ENCODE results near the gene DNAAF9. TPM values are rescaled to one million over a fixed set of nuclear protein-coding genes. Genes with fewer than 3 reads are reported as not detected.

Gene DNAAF9
- total and polyA plus RNA-seq, 2 donors (not counting 3 experiments of a cell fraction or from before 2014, with no cell fraction given): 7.6 to 20.9 TPM

- no peaks in the 10 kb centered on the region for H3K4me1 ChIP-seq (ENCODE audit: control insufficient read depth, extremely low read depth, insufficient read depth, low read length)
- dilution Hi-C loops (cut with MboI; ENCODE audit: extremely low pct_ligation_motif_present, low sequenced_read_pairs): no loop called here
- H3K9me3 ChIP-seq (replicated peaks; ENCODE audit: control insufficient read depth, insufficient read depth, low read length): no peaks in the 10 kb centered on the region
- TF ChIP-seq CTCF (IDR thresholded peaks at IDR 0.05; ENCODE audit: extremely low read depth in 1 of 2, insufficient read depth in 1 of 2, low read depth in 1 of 2, low read length in 2 of 2) (no peak), EZH2 (IDR thresholded peaks at IDR 0.05; ENCODE audit: borderline replicate concordance, low read depth, low read length, severe bottlenecking) (no peak), JUN (IDR thresholded peaks at IDR 0.05; ENCODE audit: borderline replicate concordance, insufficient read depth, insufficient read length, low read depth) (no peak), GATA2 (IDR thresholded peaks at IDR 0.05; ENCODE audit: insufficient read depth, insufficient read length, low read depth, low read length) (no peak), FOS (IDR thresholded peaks at IDR 0.05; ENCODE audit: borderline replicate concordance, insufficient read depth, low read length) (no peak), MYC (IDR thresholded peaks at IDR 0.05; ENCODE audit: low read depth, low read length) (no peak), POLR2A (IDR thresholded peaks at IDR 0.05; ENCODE audit: low read depth, low read length) (no peak), POLR2AphosphoS5 (IDR thresholded peaks at IDR 0.05; ENCODE audit: insufficient read depth, low read depth, low read length) (no peak)
- TF ChIP-seq, protein P1, sequence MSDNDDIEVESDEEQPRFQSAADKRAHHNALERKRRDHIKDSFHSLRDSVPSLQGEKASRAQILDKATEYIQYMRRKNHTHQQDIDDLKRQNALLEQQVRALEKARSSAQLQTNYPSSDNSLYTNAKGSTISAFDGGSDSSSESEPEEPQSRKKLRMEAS (IDR thresholded peaks at IDR 0.05; ENCODE audit: insufficient read depth, insufficient read length): no peak
- no peaks in the 10 kb centered on the region for H3K79me2 ChIP-seq (ENCODE audit: control insufficient read depth, insufficient read depth, low read length)
- H2AFZ ChIP-seq (ENCODE audit: low read depth, low read length): no peak overlapping the region
- H3K4me3 ChIP-seq (replicated peaks in 1 of 3; ENCODE audit: insufficient read depth in 1 of 3, low read depth in 1 of 3, low read length in 3 of 3): no peak overlapping the region
- H3K36me3 ChIP-seq (ENCODE audit: control insufficient read depth in 2 of 2, extremely low read depth in 1 of 2, insufficient read depth in 2 of 2, low read length in 2 of 2): no peaks in the 10 kb centered on the region
- no TSS peak for BruUV-seq (replicated peaks)
- H3K9me1 ChIP-seq (replicated peaks; ENCODE audit: control insufficient read depth, extremely low read depth, insufficient read depth, low read length): no peaks in the 10 kb centered on the region
- H3K4me2 ChIP-seq (ENCODE audit: insufficient read depth, low read length): no peak overlapping the region
- DNase-seq (ENCODE audit: low read depth, low spot score) (no peak), FAIRE-seq (no peak)
- intact Hi-C loops (cut with micrococcal nuclease): no loop called here
- no peak overlapping the region for H3K27ac ChIP-seq (ENCODE audit: insufficient read depth, low read depth, low read length)
- H3K27me3 ChIP-seq (ENCODE audit: control insufficient read depth in 2 of 2, insufficient read depth in 2 of 2, low read length in 2 of 2): no peaks in the 10 kb centered on the region
- H3K9ac ChIP-seq (replicated peaks; ENCODE audit: extremely low read depth, insufficient read depth, low read length): no peak overlapping the region
- CTCF ChIA-PET: no interaction called here
- POLR2A ChIA-PET: no interaction called here
- no peaks in the 10 kb centered on the region for H4K20me1 ChIP-seq (replicated peaks; ENCODE audit: control insufficient read depth, extremely low read depth, insufficient read depth, low read length)
Measured at GRCh38 chr20:3432844-3433243, 25.4 kb upstream of the DNAAF9 start.

Measured in endothelial cell of umbilical vein (primary cell).